NCI-H524 (cell line): ENCODE results near the gene DNAI7.

Source experiments
- DNase-seq, 2 experiments: peaks; one replicate each; lab custom pipeline; 2025; lab: John Stamatoyannopoulos, UW

DNAI7 gene

GRCh38 chr12:25101092-25101445, 93.9 kb downstream of the DNAI7 start:
- no peak for DNase-seq

DNA sequence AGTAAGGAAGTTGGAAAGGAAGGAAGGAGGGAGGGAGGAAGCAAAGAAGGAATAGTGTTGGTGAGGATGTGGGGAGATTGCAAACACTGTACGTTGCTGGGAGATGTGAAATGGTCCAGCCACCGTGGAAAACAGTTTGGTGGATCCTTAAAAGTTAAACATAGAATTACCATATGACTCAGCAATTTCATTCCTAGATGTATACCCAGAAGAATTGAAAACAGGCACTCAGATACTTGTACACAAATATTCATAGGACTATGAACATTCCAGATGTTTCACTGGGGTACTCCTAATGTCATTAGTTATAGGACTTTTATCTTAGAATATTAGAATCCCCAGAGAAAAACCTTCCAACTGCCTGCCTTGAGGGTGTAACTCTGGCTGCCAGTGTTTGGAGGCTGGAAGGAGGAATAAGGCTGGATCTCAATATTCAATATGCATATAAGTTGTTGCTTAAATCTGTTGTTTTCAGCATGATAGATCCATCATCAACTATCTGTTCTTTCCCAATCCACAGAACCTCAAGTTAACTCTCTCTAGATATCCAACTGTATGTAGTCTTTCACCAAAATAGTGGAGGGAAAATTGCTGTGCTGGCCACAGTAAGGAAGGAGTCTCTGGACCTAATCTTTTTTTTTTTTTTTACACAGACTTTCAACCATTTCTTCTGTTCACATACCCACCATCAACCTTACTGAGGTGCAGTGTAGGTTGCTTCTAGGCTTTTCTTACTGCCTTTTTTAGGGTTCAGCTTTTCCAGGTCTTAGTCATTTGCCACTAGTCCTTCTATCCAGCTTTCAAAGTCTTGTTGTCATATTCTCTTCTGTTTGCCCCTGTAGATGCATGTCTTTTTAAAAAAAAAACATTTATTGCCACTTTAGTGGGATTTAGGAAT, 94.5 kb downstream of the DNAI7 start:
- DNase-seq = no peak

GRCh38 chr12:25099010-25099409, 96.0 kb downstream of the DNAI7 start:
- DNase-seq = no peak

DNA sequence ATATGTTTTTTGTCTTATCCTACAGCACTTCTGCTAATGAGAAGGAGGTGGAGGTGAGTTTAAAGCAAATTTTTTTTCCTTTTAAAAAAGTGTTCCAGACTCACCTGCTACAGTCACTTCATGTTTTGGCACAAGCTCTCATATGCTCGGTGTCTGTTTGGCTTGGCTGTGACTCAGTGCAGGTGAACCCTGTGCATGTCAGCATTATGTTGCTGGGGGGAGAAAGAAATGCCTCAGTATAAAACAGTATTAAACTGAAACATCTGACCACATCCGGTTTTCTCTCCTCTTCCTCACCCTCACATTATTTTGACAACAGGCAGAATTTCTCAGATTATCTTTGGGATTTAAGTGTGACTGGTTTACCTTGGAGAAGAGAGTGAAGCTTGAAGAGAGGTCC, 105.2 kb downstream of the DNAI7 start:
- no peak for DNase-seq

GRCh38 chr12:25087596-25087995, 107.4 kb downstream of the DNAI7 start:
- DNase-seq = no peak

DNA sequence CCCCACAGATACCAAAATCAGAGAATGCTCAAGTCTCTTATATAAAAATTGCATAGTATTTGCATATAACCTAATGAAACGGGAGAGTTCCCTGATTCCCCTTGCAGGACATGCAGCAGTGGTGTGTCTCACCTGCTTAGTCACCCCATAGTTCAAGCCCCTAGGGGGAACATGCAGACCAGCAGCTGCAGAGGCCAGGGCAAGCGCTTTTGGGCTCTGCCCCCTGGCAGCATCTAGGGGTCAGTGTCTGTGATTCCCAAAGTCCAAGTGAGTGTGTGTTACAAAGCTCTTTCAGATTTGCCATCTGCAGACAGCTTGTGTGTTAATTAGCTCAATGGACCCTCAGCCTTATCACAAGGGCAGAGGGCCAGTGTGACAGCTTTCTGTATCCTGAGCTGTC, 110.1 kb downstream of the DNAI7 start:
- peak; percentile 32 to 67 for DNase-seq

- DNase-seq = no peak
These were observed 111.7 kb downstream of the DNAI7 start for GRCh38 chr12:25083211-25083610.

DNA sequence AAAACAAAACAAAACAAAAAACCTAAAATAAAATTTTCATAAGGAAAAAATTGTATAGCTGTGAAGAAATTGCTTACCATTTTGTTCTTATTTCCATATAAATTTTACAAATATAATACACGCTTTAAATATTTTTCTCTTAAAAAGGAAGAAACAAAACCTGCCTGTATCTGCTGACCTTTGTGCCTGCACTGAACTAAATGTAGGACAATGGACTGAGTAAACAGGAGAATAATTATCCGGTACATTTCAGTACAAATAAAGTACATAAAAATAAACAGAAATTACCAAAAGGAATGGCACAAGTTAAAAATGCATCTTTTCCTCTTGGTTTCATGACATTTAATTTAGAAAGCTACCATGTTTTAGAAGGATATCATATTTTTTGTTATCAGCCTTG, 112.3 kb downstream of the DNAI7 start:
- no peak for DNase-seq

- no peak for DNase-seq
These were observed 115.6 kb downstream of the DNAI7 start for GRCh38 chr12:25079393-25079792.

DNA sequence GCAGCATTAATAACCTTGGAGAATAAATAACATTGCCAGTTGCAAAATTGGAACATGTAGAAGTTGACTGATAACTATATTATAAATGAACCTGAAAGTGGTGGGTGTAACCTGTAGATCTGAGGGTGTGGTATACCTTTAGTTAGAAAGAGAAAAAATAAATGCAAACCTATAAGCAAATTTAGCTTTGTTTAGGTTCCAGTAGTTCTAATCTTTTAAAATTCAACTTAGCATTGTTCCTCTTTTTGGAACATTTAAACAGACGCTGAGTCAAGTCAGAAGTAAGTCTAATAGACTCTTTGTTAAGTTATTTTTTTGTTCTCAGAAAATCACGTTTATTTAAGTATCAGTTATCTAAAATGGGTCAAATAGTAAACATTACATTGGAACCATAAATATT, 120.0 kb downstream of the DNAI7 start:
- no peak for DNase-seq

DNA sequence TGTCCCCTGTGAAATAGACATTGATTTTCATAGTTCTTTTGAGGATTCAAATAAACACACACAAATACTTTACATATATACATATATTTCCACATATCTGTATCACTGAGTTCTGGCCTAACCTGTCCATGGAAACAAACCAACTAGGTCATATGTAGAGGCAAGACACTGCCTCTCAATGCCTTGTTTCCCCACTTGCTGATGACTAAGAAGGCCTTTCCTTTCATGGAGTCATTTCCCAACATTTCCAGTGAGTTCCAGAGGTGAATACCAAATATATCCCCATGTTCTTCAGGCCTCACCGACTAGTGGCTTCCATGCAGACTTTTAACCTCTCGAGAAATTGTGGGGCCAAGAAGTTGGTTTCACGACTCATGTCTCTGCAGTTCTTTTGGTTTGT, 120.8 kb downstream of the DNAI7 start:
- DNase-seq = no peak

GRCh38 chr12:25072906-25073650, 121.9 kb downstream of the DNAI7 start:
- DNase-seq = no peak

- no peak for DNase-seq
These were observed 123.6 kb downstream of the DNAI7 start for GRCh38 chr12:25071366-25071765.

GRCh38 chr12:25069224-25069623, 125.7 kb downstream of the DNAI7 start:
- DNase-seq = no peak

- DNase-seq = no peak
These were observed 129.9 kb downstream of the DNAI7 start for GRCh38 chr12:25065035-25065434.

- DNase-seq = no peak
These were observed 130.9 kb downstream of the DNAI7 start for GRCh38 chr12:25063873-25064628.

DNA sequence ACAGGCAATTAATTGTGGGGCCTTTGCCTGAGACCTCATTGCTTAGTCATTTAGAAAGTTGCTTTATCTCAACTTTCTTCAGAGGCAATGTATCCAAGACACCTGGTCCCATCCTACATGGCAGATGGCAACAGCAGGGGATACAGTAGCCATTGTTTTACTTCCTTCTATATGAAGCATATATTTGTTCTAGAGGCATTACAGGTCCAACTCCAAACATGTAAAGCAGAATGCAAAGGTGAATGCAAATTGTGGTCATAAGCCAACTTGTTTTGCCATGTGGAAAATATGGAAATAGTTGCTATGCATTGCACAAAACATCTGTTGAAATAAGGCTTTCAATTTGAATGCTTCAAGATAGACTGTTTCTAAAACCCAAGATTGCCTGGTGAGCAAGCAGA, 136.3 kb downstream of the DNAI7 start:
- DNase-seq = peak; percentile 7 to 56
